C1 segment of cervical spinal cord (tissue), 14 donors: Measurements from ENCODE around the gene UNC13A.

ENCODE experiments used
- DNase-seq, 14 donors: peaks; one replicate each; lab custom pipeline; 2025; lab: John Stamatoyannopoulos, UW

Gene UNC13A

GRCh38 chr19:17706750-17707181, 18.6 kb upstream of the UNC13A start:
- peak in 10 of 14 donors; percentile 5 to 78 (median 14) for DNase-seq

GRCh38 chr19:17703824-17704463, 15.8 kb upstream of the UNC13A start:
- DNase-seq: peak in 8 of 14 donors; percentile 12 to 60 (median 36)

GRCh38 chr19:17695198-17695597, 7.0 kb upstream of the UNC13A start:
- DNase-seq: no peak

- DNase-seq: no peak
These were observed 4.4 kb upstream of the UNC13A start for GRCh38 chr19:17692566-17692965.

GRCh38 chr19:17688853-17689595, 870 bp upstream of the UNC13A start:
- no peak for DNase-seq

- peak in 1 of 14 donors; percentile 24 for DNase-seq
These were observed 855 bp downstream of the UNC13A start for GRCh38 chr19:17687141-17687856.

- DNase-seq: peak in 3 of 14 donors; percentile 5 to 59 (median 16)
These were observed 1.5 kb downstream of the UNC13A start for GRCh38 chr19:17686592-17687024.

GRCh38 chr19:17686023-17686521, 2.1 kb downstream of the UNC13A start:
- DNase-seq: peak in 1 of 14 donors; percentile 28

- DNase-seq: no peak
These were observed 2.6 kb downstream of the UNC13A start for GRCh38 chr19:17685451-17686022.

- no peak for DNase-seq
These were observed 3.9 kb downstream of the UNC13A start for GRCh38 chr19:17684256-17684655.

- no peak for DNase-seq
These were observed 5.1 kb downstream of the UNC13A start for GRCh38 chr19:17683078-17683477.

GRCh38 chr19:17682273-17682672, 5.9 kb downstream of the UNC13A start:
- DNase-seq: no peak

- DNase-seq: no peak
These were observed 6.5 kb downstream of the UNC13A start for GRCh38 chr19:17681505-17682125.

- DNase-seq: peak in 10 of 14 donors; percentile 3 to 82 (median 12)
These were observed 7.9 kb downstream of the UNC13A start for GRCh38 chr19:17680230-17680722.

GRCh38 chr19:17679526-17680229, 8.5 kb downstream of the UNC13A start:
- DNase-seq: peak in 1 of 14 donors; percentile 30

- DNase-seq: no peak
These were observed 9.3 kb downstream of the UNC13A start for GRCh38 chr19:17678836-17679235.

- DNase-seq: no peak
These were observed 11.2 kb downstream of the UNC13A start for GRCh38 chr19:17677002-17677401.

GRCh38 chr19:17676295-17676694, 11.9 kb downstream of the UNC13A start:
- DNase-seq: no peak

- DNase-seq: peak in 2 of 14 donors; percentile 39 to 85
These were observed 14.0 kb downstream of the UNC13A start for GRCh38 chr19:17673937-17674799.
